EL (cell line): ENCODE measurements around the gene MCRIP1.

Experiments used
- DNase-seq: peaks from one replicate; pipeline ENCODE4 v3.0.0-alpha.2; 2016

MCRIP1 gene

GRCh38 chr17:81802856-81803643 lies 30.0 kb downstream of the MCRIP1 start:
- no peak for DNase-seq

GRCh38 chr17:81802048-81802758 lies 30.9 kb downstream of the MCRIP1 start:
- DNase-seq = no peak

- no peak for DNase-seq
Measured at GRCh38 chr17:81801327-81801726, 31.8 kb downstream of the MCRIP1 start.

GRCh38 chr17:81794509-81794908 lies 38.6 kb downstream of the MCRIP1 start:
- no peak for DNase-seq

- DNase-seq = no peak
Measured at GRCh38 chr17:81794074-81794476, 39.0 kb downstream of the MCRIP1 start.

- DNase-seq = no peak
Measured at GRCh38 chr17:81792675-81793615, 40.1 kb downstream of the MCRIP1 start.
